ENCODE data around the gene OTOP2. TPM values are rescaled to one million over a fixed set of nuclear protein-coding genes. Genes with fewer than 3 reads are reported as not detected.

OTOP2 gene, protein sequence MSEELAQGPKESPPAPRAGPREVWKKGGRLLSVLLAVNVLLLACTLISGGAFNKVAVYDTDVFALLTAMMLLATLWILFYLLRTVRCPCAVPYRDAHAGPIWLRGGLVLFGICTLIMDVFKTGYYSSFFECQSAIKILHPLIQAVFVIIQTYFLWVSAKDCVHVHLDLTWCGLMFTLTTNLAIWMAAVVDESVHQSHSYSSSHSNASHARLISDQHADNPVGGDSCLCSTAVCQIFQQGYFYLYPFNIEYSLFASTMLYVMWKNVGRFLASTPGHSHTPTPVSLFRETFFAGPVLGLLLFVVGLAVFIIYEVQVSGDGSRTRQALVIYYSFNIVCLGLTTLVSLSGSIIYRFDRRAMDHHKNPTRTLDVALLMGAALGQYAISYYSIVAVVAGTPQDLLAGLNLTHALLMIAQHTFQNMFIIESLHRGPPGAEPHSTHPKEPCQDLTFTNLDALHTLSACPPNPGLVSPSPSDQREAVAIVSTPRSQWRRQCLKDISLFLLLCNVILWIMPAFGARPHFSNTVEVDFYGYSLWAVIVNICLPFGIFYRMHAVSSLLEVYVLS
- not detected for polyA plus RNA-seq (ENCODE audit: insufficient read length)
- long read RNA-seq, donor 1, result 0 reads
- long read RNA-seq, donor 2, result 0 reads
- long read RNA-seq, donor 3, result 0 reads
- long read RNA-seq, donor 4, result 0 reads
- long read RNA-seq, donor 5, result 0 reads
- long read RNA-seq, donor 6, result 0 reads
- long read RNA-seq, donor 7, result 0 reads
- long read RNA-seq, donor 8, result 0 reads

DNA sequence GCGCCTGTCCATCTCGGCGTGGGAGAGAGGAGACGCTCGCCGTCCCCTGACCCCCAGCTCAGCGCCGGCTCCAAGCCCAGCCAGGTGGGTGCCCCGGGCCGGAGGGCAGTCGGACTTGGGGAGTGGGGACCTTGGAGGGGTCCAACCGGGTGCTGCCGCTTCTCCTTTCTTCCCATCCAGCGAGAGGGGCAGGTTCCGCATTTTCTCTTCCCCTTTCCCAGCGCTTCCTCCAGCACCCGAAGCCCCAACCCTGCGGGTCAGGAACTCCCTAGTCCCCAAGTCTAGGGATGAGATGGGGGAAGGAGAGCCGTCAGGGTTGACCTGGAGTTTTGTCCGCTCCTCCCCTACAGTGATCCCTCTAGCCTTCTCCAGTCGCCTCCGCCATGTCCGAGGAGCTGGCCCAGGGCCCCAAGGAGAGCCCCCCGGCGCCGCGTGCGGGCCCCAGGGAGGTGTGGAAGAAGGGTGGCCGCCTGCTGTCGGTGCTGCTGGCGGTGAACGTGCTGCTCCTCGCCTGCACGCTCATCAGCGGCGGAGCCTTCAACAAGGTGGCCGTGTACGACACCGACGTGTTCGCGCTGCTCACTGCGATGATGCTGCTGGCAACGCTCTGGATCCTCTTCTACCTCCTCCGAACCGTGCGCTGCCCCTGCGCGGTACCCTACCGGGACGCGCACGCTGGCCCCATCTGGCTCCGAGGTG is at the start of gene OTOP2:
TSS of gene OTOP2 (plus strand) at position 24 of the 699 bp plus-strand sequence. CDS start at position 384, 360 bp downstream.
- DNase-seq, result no peak

DNA sequence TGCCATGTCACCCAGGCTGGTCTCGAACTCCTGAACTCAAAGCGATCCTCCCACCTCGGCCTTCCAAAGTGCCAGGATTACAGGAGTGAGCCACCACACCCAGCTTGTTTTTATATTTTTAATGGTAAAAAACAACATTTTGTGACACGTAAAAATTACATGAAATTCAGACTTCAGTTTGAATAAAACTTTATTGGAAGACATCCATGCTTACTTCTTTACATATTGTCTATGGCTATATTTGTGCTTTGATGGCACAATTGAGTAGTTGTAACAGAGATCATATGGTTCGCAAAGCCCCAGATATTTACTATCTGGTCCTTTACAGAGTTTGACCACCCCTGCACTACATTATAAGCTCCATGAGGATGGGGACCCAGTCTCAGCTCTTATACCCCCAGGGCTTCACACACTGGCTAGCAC is 49.4 kb upstream of the OTOP2 start:
- DNase-seq, result no peak

DNA sequence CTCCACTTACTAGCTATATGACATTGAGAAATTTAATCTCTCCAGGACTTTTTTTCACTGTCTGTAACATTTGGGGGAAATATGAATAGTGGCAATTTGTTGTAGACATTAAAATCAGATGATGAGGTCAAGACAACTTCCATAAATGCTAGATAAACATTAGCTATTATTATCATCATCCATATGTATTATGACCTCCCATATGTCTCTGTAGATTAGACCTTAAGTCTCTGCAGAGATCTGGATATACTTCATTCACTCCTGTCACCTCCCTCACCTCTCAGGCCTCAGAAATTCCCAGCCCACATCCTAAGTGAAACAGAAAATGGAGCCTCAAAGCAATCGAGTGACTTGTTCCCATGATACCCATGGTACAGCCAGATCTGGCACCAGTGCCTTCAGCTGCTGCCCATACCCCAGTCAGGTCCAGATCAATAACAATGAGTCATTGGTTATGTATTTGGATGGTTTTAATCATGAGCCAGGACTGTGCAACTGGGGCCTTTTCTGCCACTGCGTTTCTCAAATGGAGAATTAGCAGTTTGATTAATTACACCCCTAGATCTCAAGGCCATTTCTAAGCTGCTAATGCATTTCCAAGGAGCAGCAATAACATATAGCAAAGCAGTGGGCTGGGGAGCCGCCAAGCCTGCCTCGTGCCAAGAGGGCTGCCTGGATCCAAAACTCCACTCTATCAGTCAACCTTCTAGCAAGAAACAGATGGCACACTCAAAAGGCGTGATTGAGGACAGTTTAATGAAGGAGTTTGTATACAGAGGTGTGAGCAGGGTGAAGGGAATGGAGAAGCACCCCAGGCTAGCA is 48.7 kb upstream of the OTOP2 start:
- no peak for DNase-seq

DNA sequence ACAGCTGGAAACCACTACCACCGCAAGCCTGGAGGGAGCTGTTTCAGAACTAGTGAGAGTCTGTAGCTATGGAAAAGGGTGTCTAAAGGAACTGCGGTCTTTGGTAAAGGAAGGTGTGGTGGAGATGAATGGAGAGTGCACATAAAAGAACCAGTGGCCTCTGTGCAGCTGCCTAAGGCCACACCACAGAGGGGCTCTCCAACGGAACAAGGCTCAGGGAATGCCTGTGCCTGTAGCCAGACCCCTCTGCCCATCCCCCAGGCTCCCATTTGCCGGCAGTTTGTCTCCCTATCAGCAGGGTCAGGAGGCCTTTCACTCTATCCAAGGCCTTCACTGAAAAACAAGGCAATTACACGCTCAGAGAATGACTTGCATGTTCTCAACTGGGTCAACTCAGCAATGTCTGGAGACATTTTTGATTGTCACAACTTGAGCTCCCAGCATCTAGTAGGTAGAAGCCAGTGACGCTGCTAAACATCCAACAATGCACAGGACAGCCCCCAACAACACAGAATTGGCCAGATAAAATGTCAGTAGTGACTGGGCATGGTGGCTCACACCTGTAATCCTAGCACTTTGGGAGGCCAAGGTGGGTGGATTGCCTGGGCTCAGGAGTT is 48.0 kb upstream of the OTOP2 start:
- no peak for DNase-seq

DNA sequence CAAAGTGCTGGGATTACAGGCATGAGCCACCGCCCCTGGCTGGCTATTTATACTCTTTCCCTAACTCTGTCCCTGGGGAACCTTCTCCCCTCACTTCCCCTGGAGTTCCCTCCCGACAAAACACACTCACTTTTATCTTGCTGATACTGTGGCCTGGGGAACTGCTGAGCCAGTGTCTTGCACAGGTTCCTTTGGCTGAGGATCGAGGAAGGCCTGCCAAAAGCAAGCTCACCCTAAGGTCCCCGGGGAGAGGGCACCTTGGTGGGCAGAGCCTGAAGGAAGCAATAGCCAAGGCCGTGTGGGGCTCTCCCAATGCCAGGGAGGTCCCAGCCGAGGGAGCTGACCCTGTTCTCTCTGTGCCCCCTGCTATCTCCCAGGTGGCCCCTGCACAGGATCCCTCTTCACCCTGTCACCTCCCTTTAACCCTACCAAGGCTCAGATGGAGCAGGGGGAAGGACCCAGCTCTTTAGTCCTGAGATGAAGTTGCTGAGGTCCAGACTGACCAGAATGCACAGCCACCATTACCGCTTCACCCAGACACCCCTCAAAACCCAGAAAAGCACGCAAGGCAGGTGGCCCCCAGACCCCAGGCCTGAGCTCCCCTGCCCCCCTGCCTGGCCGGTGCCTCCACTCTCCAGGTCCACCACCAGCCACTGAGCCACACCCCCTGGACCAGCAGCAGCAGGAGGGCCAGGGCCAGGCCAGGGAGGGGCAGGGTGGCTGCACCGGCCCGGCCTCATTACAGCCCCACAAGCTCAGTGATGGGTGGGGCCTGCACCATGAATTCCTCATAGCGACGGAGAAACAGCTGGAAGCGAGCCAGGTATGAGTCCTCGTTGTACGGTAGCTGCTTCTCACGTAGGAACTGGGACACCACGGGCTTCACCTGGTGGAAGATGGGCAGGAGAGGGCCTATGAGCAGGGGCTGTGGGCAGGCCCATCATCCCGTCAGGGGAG is 46.2 kb upstream of the OTOP2 start:
- no peak for DNase-seq

DNA sequence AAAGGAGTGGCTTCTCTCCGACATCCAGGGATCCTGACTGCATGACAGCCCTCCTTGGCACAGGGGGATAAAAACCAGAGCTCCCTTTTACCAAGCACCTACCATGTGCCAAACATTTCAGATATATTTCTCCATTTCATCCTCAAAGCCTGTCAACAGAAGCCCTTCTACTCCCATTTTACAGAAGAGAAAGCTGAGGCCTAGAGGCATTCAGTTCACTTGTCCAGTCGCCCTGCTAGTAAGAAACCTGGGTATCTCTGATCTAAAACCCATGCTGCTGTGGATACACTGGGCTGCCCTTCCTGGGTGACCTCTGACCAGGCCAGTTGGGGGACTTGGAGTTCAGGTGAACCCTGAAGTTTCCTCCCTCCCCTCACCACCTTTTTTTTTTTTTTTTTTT is 45.4 kb upstream of the OTOP2 start:
- DNase-seq, result no peak

DNA sequence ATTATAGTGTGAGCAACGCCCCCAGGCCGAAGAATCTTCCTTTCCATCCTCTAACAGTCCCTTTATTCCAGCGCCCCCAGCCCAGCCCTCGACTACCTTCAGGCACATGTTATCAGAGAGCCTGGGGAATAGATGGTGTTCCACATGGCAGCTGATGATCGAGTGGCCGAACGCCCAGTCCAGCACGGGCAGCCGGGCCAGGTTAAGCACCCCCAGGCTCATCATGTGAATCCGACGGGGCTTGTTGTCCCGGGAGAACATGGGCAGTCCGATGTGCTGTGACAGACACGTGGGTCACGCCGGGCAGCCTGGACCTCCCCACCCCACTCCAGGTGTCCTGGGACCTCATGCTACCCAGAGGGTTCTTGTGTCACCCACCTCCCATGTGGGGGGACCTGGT is 44.8 kb upstream of the OTOP2 start:
- DNase-seq, result no peak

DNA sequence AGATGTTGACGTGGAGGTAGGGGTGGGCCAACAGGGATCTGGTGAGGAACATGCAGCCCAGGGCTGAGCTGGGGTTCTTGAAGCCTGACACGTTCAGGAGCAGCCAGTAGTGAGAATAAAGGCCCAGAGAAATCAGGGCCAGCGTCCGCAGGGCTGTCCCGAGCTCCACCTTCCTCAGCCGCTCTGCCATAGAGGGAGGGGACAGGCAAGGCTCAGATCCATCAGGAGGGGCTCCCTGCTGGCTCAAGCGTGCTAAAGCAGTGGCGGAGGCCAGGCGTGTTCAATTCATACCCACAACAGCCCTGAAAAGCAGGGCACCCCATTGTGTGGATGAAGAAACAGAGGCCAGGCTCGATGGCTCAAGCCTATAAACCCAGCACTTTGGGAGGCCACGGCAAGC is 43.0 kb upstream of the OTOP2 start:
- no peak for DNase-seq

DNA sequence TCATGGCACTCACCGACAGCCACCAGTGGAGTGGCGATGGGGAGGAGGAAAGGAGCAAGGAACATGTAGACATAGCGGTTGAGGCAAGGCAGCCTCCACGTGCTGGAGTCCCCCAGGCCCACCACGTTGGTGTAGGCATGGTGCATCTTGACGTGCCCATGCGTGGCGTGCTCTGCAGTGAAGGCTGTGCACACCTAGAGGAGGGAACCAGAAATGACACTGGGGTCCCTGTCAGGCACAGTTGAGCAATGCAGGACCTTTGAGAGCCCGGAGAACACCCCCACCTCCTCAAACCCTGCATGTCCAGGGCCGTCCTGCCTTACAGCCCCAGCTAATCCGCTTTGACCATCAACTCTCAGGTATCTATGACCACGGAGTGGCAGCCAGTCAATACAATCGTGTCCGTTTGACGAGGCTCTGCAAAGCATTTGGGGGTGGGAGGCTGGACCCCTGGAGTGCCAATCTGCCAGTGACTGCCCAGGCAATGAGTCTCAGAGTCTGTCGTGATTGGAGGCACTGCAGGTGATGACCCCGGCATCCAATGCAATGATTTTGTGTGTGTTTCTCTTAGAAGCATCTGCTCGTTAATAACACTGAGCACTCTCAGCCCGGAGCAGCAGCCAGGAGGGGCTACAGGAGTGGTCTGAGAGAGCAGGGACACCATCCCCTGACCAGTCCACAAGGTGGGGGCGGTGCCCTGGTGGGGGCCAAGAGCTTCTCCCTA is 41.4 kb upstream of the OTOP2 start:
- DNase-seq, result no peak

DNA sequence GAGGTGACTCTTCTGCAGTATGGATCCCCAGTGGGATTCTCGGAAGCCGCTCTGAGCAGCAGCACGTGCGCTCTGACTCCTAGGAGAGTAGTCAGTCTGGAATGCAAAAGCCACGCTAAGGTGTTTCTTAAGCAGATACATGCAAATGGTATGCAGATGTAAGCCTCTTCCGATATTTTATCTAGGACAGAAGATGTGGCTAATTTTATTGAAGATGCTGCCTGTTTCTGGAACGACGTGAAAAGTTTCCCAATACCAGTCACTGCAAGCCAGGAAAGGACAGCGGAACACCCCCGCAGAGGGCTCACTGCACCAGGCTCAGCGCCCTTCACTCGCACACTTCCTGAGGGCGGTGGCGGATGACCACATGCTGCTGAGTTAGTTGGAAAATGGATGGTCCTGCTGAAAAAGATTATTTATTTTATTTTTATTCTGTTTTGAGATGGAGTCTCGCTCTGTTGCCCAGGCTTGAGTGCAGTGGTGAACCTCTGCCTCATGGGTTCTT is 40.8 kb upstream of the OTOP2 start:
- DNase-seq, result no peak

DNA sequence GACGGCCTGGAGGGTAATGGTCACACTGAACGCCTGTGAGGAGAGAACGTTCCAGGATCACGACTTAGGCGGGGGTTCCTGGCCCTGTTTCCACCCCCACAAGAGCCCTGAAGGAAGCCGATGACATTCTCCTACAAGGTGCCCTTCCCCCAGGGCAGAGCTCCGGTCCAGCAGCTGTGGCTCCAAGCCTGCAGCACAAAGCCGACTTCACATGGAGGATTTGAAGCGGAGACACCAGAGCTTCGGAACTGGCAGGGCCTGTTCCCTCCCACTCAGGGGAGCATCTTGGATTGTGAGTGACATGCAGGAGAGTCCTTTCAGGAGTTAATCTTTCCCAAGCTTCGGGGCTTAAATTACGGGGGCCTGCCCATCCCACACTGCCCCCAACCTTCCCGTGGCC is 35.6 kb upstream of the OTOP2 start:
- peak; percentile 31 for DNase-seq

DNA sequence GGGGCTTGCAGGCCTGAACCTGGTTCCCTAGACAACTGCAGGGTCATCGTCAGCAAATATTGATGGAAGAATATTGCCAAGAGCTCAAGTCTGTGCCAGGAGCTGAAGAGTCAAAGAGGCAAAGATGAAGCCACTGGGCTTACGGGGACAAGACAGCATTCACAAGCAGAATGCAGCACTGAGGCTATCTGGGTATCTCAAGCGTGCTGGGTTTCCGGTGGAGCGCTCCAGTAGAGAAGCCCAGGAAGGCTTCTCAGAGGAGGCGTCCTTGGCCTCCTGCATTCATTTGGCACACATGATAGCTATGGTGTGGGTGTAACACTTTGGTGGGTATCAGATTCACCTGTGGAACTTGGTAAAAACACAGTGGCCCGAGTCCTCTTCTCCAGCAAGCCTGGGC is 33.5 kb upstream of the OTOP2 start:
- no peak for DNase-seq

DNA sequence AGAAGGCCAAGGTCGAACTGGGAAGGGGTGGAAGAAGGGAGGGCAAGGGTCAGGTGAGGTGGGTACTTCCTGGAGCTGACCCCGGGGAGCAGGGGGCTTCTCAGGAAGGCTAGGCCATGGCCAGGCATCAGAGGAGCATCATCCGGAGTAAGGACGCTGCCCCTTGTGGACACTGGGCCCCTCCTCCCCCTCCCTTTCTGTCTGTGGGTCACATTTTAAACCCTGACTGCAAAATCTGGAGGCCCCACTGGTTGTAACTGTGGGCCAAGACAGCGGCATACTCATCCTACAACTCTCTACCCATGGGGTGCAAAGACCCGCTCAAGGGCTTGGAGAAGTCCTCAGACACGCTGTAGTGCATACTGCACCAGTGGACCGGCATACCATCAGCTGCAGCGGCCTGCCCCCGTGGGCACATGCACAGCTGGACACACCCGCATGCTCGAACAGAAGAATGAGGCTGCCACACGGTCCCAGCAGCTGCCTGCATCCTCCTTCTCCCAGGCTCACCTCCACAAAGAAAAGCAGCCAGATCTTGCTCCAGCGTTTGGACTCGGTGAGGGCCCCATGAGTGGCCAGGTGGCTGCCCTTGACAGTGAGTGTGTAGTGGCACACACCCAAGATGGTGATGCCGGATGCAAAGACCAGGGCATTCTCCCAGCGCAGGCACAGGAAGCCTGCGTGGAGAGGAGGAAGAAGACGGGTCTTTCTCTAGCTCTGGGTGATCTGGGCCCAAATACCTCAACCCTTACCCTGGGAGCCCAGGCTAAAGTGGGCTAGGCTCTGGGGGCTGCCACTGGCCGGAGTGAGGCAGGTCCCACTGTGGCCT is 31.8 kb upstream of the OTOP2 start:
- no peak for DNase-seq

DNA sequence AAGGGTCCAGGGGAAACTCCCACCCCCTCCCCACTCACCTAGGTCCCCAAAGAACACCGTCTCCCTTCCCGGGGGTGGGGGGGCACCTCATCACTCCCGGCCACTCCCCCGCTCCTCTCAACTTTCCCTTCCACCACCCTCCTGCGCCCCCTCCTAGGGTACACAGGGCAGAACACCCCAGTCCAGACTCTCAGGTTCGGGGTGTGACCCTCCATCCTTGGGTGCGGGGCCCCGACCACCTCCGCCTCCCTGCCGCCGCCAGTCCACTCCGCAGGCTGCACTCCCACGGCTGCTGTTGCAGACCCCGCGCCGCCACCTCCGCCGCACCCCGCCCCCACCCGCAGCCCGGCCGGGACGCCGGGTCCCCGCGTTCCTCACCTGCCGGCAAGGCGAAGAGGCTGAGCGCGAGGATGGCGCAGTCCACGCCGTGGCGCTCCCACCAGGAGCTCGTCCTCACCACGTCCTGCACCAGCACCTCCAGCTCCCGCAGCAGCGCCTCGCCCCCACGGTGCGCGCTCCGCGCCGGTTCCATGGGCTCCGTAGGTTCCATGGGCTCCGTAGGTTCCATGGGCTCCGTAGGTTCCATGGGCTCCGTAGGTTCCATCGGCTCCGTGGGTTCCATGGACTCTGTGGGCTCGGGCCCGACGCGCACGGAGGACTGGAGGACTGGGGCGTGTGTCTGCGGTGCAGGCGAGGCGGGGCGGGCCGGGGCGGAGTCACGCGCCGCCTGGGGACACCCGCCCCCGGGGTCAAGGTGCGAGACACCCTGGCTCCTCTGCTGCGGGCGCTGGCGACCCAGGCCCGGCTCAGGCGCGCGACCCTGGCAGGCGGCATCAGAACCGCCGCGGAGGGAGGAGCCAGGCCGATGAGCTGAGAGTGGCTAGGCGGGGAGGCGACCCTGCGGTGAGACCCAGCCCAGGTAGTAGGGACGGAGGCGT is 30.8 kb upstream of the OTOP2 start, which contains the start of gene FADS6:
TSS of gene FADS6 (minus strand) at position 660 of the 938 bp plus-strand sequence. CDS start at position 622, 38 bp downstream.
- no peak for DNase-seq

DNA sequence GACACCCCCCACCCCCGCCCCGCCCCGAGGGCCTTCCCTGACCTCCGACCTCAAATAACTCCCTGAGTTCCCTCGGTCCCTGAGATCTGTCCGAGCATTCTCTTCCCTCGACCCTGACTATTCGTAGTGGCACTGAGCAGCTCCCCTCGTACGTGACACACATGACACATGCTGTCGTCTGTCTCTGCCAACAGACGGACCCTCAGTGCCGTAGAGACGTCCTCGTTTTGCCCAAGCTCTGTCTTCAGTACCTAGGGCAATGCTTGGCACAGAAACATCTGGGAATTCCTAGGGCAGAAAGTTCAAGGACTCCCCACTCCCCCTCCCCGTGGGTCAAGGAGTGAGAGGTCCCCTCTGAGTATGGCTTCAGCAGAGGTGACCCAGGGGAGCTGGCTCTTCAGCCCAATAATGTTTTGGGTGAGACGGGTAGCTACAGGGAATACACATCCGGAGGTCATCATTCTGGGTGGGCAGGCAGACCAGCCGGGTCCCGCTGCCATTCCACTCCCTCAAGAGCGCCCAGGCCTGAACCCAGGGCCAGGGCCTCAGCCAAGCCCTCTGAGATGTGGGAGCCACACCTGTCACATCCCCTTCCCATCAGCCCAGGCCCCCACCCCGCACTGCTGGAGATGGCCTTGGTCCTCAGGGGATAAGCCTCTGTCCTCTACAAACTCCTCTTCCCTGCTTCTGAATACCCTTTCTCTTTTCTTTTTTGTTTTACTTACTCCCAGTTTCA is 30.0 kb upstream of the OTOP2 start:
- DNase-seq, result no peak

DNA sequence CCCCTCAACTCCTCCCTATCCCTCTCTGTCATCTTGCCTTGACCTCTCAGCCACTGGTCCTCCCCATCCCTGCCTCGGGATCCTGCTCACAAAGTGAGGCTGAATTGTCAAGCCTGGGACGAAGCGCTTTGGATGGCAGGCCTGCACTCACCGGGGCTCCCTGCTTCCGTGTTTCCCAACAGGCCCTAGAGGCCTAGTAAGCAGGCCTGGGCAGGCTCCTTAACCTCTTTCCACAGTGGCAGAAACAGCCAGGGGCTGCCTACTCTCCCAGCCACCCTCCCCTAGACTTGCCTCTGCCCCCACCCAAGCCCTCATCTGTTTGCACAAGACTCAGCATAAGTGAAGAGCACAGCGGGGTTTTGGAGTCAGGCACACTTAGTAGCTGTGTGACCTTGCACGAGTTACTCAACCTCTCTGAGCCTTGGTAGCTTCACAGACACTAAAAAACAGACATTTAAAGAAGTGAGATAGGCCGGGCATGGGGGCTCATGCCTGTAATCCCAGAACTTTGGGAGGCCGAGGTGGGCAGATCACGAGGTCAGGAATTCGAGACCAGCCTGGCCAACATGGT is 25.6 kb upstream of the OTOP2 start:
- no peak for DNase-seq
